EL (cell line): Measurements from ENCODE around the gene SPATA31D4.
"Not testable (repeated sequence)": the region's sequence is repeated elsewhere in the genome, so short reads cannot be mapped to it uniquely, and the experiment has no call there.

Experiments used
- DNase-seq: peaks from one replicate; pipeline ENCODE4 v3.0.0-alpha.2; 2016

Gene SPATA31D4

GRCh38 chr9:81928305-81928704 is at the start of gene SPATA31D4:
Gene SPATA31D4 (plus strand): TSS chr9:81928428. CDS start chr9:81928514, 86 bp downstream.
- not testable (repeated sequence) for DNase-seq

GRCh38 chr9:81878530-81878929 is 49.7 kb upstream of the SPATA31D4 start:
- no peak for DNase-seq

- DNase-seq, result no peak
Observed at GRCh38 chr9:81879501-81879916, 48.7 kb upstream of the SPATA31D4 start.

GRCh38 chr9:81885602-81886001 is 42.6 kb upstream of the SPATA31D4 start:
- no peak for DNase-seq

- no peak for DNase-seq
Observed at GRCh38 chr9:81886665-81887064, 41.6 kb upstream of the SPATA31D4 start.

- DNase-seq, result no peak
Observed at GRCh38 chr9:81890104-81890503, 38.1 kb upstream of the SPATA31D4 start.

GRCh38 chr9:81892440-81892839 is 35.8 kb upstream of the SPATA31D4 start:
- DNase-seq, result no peak

- no peak for DNase-seq
Observed at GRCh38 chr9:81893929-81894328, 34.3 kb upstream of the SPATA31D4 start.

GRCh38 chr9:81894891-81895290 is 33.3 kb upstream of the SPATA31D4 start:
- DNase-seq, result peak; percentile 39

GRCh38 chr9:81896070-81896469 is 32.2 kb upstream of the SPATA31D4 start:
- DNase-seq, result peak; percentile 38

GRCh38 chr9:81898851-81899250 is 29.4 kb upstream of the SPATA31D4 start:
- no peak for DNase-seq

GRCh38 chr9:81902196-81902595 is 26.0 kb upstream of the SPATA31D4 start:
- DNase-seq, result no peak

GRCh38 chr9:81902626-81903025 is 25.6 kb upstream of the SPATA31D4 start:
- DNase-seq, result peak; percentile 23

- DNase-seq, result peak; percentile 37
Observed at GRCh38 chr9:81906671-81907070, 21.6 kb upstream of the SPATA31D4 start.

GRCh38 chr9:81912135-81912534 is 16.1 kb upstream of the SPATA31D4 start:
- DNase-seq, result no peak

- DNase-seq, result no peak
Observed at GRCh38 chr9:81915801-81916505, 12.3 kb upstream of the SPATA31D4 start.

- DNase-seq, result not testable (repeated sequence)
Observed at GRCh38 chr9:81918507-81918906, 9.7 kb upstream of the SPATA31D4 start.

GRCh38 chr9:81930147-81930546 is 1.9 kb downstream of the SPATA31D4 start:
- not testable (repeated sequence) for DNase-seq

- DNase-seq, result not testable (repeated sequence)
Observed at GRCh38 chr9:81933547-81933946, 5.3 kb downstream of the SPATA31D4 start.

GRCh38 chr9:81943393-81943792 is 15.2 kb downstream of the SPATA31D4 start, which contains the start of gene SPATA31D3:
Gene SPATA31D3 (plus strand): TSS chr9:81943500. CDS start chr9:81943586, 86 bp downstream.
- not testable (repeated sequence) for DNase-seq

GRCh38 chr9:81948650-81949049 is 20.4 kb downstream of the SPATA31D4 start:
- DNase-seq, result not testable (repeated sequence)

GRCh38 chr9:81953096-81953495 is 24.9 kb downstream of the SPATA31D4 start:
- no peak for DNase-seq

- DNase-seq, result no peak
Observed at GRCh38 chr9:81955625-81956024, 27.4 kb downstream of the SPATA31D4 start.

- DNase-seq, result peak; percentile 5
Observed at GRCh38 chr9:81964218-81965171, 36.3 kb downstream of the SPATA31D4 start.
